ENCODE data around the gene HS6ST1. TPM values are rescaled to one million over a fixed set of nuclear protein-coding genes. Genes with fewer than 3 reads are reported as not detected.

The HS6ST1 gene
- total and polyA plus RNA-seq, 9 donors: 12.9 to 62.5 (median 45.3) TPM

GRCh38 chr2:128358941-128359731, 40.5 kb upstream of the HS6ST1 start:
- H3K27ac ChIP-seq: no peak overlapping the region
- H3K9me3 ChIP-seq: no peaks in the 10 kb centered on the region
- no peak for TF ChIP-seq POLR2A (IDR thresholded peaks at IDR 0.05)
- TF ChIP-seq, protein P1, sequence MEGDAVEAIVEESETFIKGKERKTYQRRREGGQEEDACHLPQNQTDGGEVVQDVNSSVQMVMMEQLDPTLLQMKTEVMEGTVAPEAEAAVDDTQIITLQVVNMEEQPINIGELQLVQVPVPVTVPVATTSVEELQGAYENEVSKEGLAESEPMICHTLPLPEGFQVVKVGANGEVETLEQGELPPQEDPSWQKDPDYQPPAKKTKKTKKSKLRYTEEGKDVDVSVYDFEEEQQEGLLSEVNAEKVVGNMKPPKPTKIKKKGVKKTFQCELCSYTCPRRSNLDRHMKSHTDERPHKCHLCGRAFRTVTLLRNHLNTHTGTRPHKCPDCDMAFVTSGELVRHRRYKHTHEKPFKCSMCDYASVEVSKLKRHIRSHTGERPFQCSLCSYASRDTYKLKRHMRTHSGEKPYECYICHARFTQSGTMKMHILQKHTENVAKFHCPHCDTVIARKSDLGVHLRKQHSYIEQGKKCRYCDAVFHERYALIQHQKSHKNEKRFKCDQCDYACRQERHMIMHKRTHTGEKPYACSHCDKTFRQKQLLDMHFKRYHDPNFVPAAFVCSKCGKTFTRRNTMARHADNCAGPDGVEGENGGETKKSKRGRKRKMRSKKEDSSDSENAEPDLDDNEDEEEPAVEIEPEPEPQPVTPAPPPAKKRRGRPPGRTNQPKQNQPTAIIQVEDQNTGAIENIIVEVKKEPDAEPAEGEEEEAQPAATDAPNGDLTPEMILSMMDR (IDR thresholded peaks at IDR 0.05): no peak
- TF ChIP-seq EP300 (IDR thresholded peaks at IDR 0.05): no peak
- H3K4me3 ChIP-seq: no peak overlapping the region
- no peaks in the 10 kb centered on the region for H3K36me3 ChIP-seq
- WGBS, 3 donors: 95 to 97% (median 96%) methylated on average over 16 of the region's 16 CpGs
- intact Hi-C loops (cut with DNase I): no loop called here
- DNase-seq: peak in 1 of 5 donors; percentile 20
- peaks cover 3% of the 10 kb centered on the region for H3K4me1 ChIP-seq (ENCODE audit: insufficient read depth)
- H3K27me3 ChIP-seq: no peaks in the 10 kb centered on the region

GRCh38 chr2:128357506-128358370, 39.1 kb upstream of the HS6ST1 start:
- WGBS, 3 donors: 88 to 96% (median 91%) methylated on average over 12 of the region's 12 CpGs
- TF ChIP-seq EP300 (IDR thresholded peaks at IDR 0.05): no peak
- TF ChIP-seq POLR2A (IDR thresholded peaks at IDR 0.05): no peak
- H3K27me3 ChIP-seq: no peaks in the 10 kb centered on the region
- DNase-seq: no peak
- peaks cover 3% of the 10 kb centered on the region for H3K4me1 ChIP-seq (ENCODE audit: insufficient read depth)
- H3K36me3 ChIP-seq: no peaks in the 10 kb centered on the region
- no peak overlapping the region for H3K4me3 ChIP-seq
- no peaks in the 10 kb centered on the region for H3K9me3 ChIP-seq
- intact Hi-C loops (cut with DNase I): no loop called here
- H3K27ac ChIP-seq: no peak overlapping the region

DNA sequence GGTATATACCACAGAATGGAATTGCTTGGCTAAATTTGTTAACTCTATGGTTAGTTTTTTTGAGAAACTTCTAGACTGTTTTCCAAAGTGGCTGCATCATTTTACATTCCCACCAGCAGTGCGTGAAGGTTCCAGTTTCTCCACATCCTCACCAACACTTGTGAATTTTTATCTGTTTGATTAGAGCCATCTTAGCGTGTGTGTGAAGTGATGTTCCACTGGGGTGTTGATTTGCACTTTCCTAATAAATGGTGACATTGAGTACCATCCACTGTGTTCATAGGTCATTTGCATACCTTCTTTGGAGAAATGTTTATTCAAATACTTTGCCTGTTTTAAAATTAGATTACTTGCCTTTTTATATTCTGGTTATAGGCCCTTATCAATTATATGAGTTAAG, 37.5 kb upstream of the HS6ST1 start:
- Histone ChIP-seq H3K27me3 (no peaks in the 10 kb centered on the region), H3K4me1 (ENCODE audit: insufficient read depth) (no peaks in the 10 kb centered on the region), H3K36me3 (no peaks in the 10 kb centered on the region), H3K4me3 (no peak overlapping the region), H3K9me3 (no peaks in the 10 kb centered on the region), H3K27ac (no peak overlapping the region)
- TF ChIP-seq, protein P1 (IDR thresholded peaks at IDR 0.05): no peak
- no peak for TF ChIP-seq EP300 (IDR thresholded peaks at IDR 0.05)
- no peak for TF ChIP-seq POLR2A (IDR thresholded peaks at IDR 0.05)
- no peak for DNase-seq
- intact Hi-C loops (cut with DNase I): no loop called here
- 93 to 97% (median 95%) methylated on average over 2 of the region's 2 CpGs for WGBS, 3 donors

GRCh38 chr2:128354726-128355470, 36.2 kb upstream of the HS6ST1 start:
- H3K4me1 ChIP-seq (ENCODE audit: insufficient read depth): no peaks in the 10 kb centered on the region
- no peak overlapping the region for H3K27ac ChIP-seq
- no peaks in the 10 kb centered on the region for H3K9me3 ChIP-seq
- DNase-seq: no peak
- TF ChIP-seq POLR2A (IDR thresholded peaks at IDR 0.05) (no peak), EP300 (IDR thresholded peaks at IDR 0.05) (no peak)
- TF ChIP-seq, protein P1 (IDR thresholded peaks at IDR 0.05): no peak
- no peaks in the 10 kb centered on the region for H3K36me3 ChIP-seq
- no peak overlapping the region for H3K4me3 ChIP-seq
- intact Hi-C loops (cut with DNase I): no loop called here
- 74 to 82% (median 80%) methylated on average over 6 of the region's 6 CpGs for WGBS, 3 donors
- no peaks in the 10 kb centered on the region for H3K27me3 ChIP-seq
